HG02840 (cell line): Measurements from ENCODE around the gene PVALEF.

Source experiments
- ATAC-seq: cut with Tn5 transposase; IDR thresholded peaks from one replicate; pipeline ENCODE4 v1.9.1; 2021; ENCODE audit warnings: mild to moderate bottlenecking, moderate library complexity, moderate number of reproducible peaks; ENCODE audit not compliant: unreplicated experiment, low FRiP score

Gene PVALEF

GRCh38 chr17:81231766-81232581 is 66.7 kb downstream of the PVALEF start:
- no peak for ATAC-seq
